ENCODE data around the gene LRRC4. TPM values are rescaled to one million over a fixed set of nuclear protein-coding genes. Genes with fewer than 3 reads are reported as not detected.
A peak's percentile ranks its signal among the peaks of the same experiment; 100 is the strongest.

Gene LRRC4
- total RNA-seq (10 to 100 TPM; 13.7 to 43.4 (median 18.3) TPM), polyA plus RNA-seq (1 to 10 TPM in 2 of 3 donors, under 1 TPM in 1; 0.78 to 3.7 (median 1.4) TPM)
- long read RNA-seq, donor 1, partial matches to known transcripts = 0 of 2 reads
- long read RNA-seq, donor 1, other reads (novel, unspliced or antisense) = 0 of 2 reads
- long read RNA-seq, donor 2 = 0 reads

GRCh38 chr7:128030654-128031611 is at the start of gene LRRC4:
LRRC4 (minus strand) TSS chr7:128031437; CDS start chr7:128030640, 797 bp downstream.
- no peaks in the 10 kb centered on the region for H3K9me3 ChIP-seq
- peaks cover 0 to 26% (median 6%) of the 10 kb centered on the region in 6 donors for H3K36me3 ChIP-seq
- peaks cover 0 to 95% (median 40%) of the 10 kb centered on the region in 6 donors for H3K4me1 ChIP-seq
- intact Hi-C loops (cut with DNase I; ENCODE audit: low total_unique reads) = loop anchor here (10.0 kb wide), 1 partner anchor 316 kb away; no protein-coding TSS in a partner anchor
- TF ChIP-seq CTCF (IDR thresholded peaks at IDR 0.05 in 8 of 11, conservative IDR thresholded peaks at IDR 0.05 in 3 of 11) = peak in 2 of 11 experiments; percentile 8 to 15
- peak in 2 of 3 donors; percentile 44 to 48 for TF ChIP-seq POLR2AphosphoS5 (IDR thresholded peaks at IDR 0.05)
- TF ChIP-seq POLR2A (IDR thresholded peaks at IDR 0.05) = no peak
- H3K27ac ChIP-seq = peak within 1 kb of the TSS in 7 of 8 donors; percentile 80 to 94 (median 87)
- peaks cover 0 to 27% (median 0%) of the 10 kb centered on the region in 7 donors for H3K27me3 ChIP-seq (replicated peaks in 1 of 7)
- H3K4me3 ChIP-seq = peak within 1 kb of the TSS; percentile 49 to 88 (median 64)
- DNase-seq = peak; percentile 90
- WGBS, 5 donors = 11 to 27% (median 17%) methylated on average over 37 to 86 of the region's 87 CpGs

GRCh38 chr7:128080169-128080568 is 48.9 kb upstream of the LRRC4 start:
- Histone ChIP-seq H3K4me1 (peaks cover 0 to 44% (median 15%) of the 10 kb centered on the region in 6 donors), H3K27ac (no peak overlapping the region), H3K9me3 (no peaks in the 10 kb centered on the region), H3K27me3 (replicated peaks in 1 of 7) (no peaks in the 10 kb centered on the region), H3K4me3 (no peak overlapping the region), H3K36me3 (peaks cover 0 to 100% (median 41%) of the 10 kb centered on the region in 6 donors)
- no peak for DNase-seq
- intact Hi-C loops (cut with DNase I; ENCODE audit: low total_unique reads) = no loop called here
- 95 to 99% (median 98%) methylated on average over 7 of the region's 7 CpGs for WGBS, 5 donors
- TF ChIP-seq CTCF (IDR thresholded peaks at IDR 0.05 in 8 of 11, conservative IDR thresholded peaks at IDR 0.05 in 3 of 11) (no peak), POLR2AphosphoS5 (IDR thresholded peaks at IDR 0.05) (no peak), POLR2A (IDR thresholded peaks at IDR 0.05) (no peak)

GRCh38 chr7:128078309-128078708 is 47.1 kb upstream of the LRRC4 start:
- no peaks in the 10 kb centered on the region for H3K9me3 ChIP-seq
- H3K36me3 ChIP-seq = peaks cover 0 to 100% (median 40%) of the 10 kb centered on the region in 6 donors
- 94 to 100% (median 95%) methylated on average over 3 of the region's 3 CpGs for WGBS, 5 donors
- intact Hi-C loops (cut with DNase I; ENCODE audit: low total_unique reads) = no loop called here
- no peaks in the 10 kb centered on the region for H3K27me3 ChIP-seq (replicated peaks in 1 of 7)
- no peak for TF ChIP-seq POLR2AphosphoS5 (IDR thresholded peaks at IDR 0.05)
- no peak for DNase-seq
- H3K4me1 ChIP-seq = peaks cover 0 to 32% (median 13%) of the 10 kb centered on the region in 6 donors
- H3K4me3 ChIP-seq = no peak overlapping the region
- no peak overlapping the region for H3K27ac ChIP-seq

GRCh38 chr7:128076796-128077271 is 45.6 kb upstream of the LRRC4 start:
- H3K9me3 ChIP-seq = no peaks in the 10 kb centered on the region
- no peak overlapping the region for H3K27ac ChIP-seq
- 57 to 67% (median 58%) methylated on average over 4 to 7 of the region's 7 CpGs for WGBS, 5 donors
- peaks cover 0 to 30% (median 13%) of the 10 kb centered on the region in 6 donors for H3K4me1 ChIP-seq
- H3K4me3 ChIP-seq = no peak overlapping the region
- no peak for TF ChIP-seq POLR2A (IDR thresholded peaks at IDR 0.05)
- TF ChIP-seq POLR2AphosphoS5 (IDR thresholded peaks at IDR 0.05) = no peak
- TF ChIP-seq CTCF (IDR thresholded peaks at IDR 0.05 in 8 of 11, conservative IDR thresholded peaks at IDR 0.05 in 3 of 11) = no peak
- intact Hi-C loops (cut with DNase I; ENCODE audit: low total_unique reads) = no loop called here
- H3K27me3 ChIP-seq (replicated peaks in 1 of 7) = no peaks in the 10 kb centered on the region
- peaks cover 0 to 97% (median 37%) of the 10 kb centered on the region in 6 donors for H3K36me3 ChIP-seq
- no peak for DNase-seq

Data from spleen (tissue), 13 donors.